ENCODE measurements around the gene LBP. TPM values are rescaled to one million over a fixed set of nuclear protein-coding genes. Genes with fewer than 3 reads are reported as not detected.
"Not testable (repeated sequence)": the region's sequence is repeated elsewhere in the genome, so short reads cannot be mapped to it uniquely, and the experiment has no call there.

The LBP gene
- total RNA-seq, 1 experiment from 2014 or later: 0.37 TPM

DNA sequence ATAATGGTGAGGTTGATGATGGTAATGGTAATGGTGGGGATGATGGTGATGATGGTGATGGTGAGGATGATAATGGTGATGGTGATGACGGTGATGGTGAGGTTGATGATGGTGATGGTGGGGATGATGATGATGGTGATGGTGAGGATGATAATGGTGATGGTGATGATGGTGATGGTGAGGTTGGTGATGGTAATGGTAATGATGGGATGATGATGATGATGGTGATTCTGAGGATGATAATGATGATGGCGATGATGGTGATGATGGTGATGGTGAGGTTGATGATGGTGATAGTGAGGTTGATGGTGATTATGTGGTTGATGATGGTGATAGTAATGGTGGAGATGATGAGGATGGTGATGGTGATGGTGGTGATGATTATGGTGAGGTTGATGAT, 32.6 kb upstream of the LBP start (continued):
- TF ChIP-seq, protein P1, sequence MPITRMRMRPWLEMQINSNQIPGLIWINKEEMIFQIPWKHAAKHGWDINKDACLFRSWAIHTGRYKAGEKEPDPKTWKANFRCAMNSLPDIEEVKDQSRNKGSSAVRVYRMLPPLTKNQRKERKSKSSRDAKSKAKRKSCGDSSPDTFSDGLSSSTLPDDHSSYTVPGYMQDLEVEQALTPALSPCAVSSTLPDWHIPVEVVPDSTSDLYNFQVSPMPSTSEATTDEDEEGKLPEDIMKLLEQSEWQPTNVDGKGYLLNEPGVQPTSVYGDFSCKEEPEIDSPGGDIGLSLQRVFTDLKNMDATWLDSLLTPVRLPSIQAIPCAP (CRISPR knock-in tag; IDR thresholded peaks at IDR 0.05): no peak
- TF ChIP-seq EMX1 (CRISPR knock-in tag; IDR thresholded peaks at IDR 0.05): no peak
- TF ChIP-seq, protein P2, sequence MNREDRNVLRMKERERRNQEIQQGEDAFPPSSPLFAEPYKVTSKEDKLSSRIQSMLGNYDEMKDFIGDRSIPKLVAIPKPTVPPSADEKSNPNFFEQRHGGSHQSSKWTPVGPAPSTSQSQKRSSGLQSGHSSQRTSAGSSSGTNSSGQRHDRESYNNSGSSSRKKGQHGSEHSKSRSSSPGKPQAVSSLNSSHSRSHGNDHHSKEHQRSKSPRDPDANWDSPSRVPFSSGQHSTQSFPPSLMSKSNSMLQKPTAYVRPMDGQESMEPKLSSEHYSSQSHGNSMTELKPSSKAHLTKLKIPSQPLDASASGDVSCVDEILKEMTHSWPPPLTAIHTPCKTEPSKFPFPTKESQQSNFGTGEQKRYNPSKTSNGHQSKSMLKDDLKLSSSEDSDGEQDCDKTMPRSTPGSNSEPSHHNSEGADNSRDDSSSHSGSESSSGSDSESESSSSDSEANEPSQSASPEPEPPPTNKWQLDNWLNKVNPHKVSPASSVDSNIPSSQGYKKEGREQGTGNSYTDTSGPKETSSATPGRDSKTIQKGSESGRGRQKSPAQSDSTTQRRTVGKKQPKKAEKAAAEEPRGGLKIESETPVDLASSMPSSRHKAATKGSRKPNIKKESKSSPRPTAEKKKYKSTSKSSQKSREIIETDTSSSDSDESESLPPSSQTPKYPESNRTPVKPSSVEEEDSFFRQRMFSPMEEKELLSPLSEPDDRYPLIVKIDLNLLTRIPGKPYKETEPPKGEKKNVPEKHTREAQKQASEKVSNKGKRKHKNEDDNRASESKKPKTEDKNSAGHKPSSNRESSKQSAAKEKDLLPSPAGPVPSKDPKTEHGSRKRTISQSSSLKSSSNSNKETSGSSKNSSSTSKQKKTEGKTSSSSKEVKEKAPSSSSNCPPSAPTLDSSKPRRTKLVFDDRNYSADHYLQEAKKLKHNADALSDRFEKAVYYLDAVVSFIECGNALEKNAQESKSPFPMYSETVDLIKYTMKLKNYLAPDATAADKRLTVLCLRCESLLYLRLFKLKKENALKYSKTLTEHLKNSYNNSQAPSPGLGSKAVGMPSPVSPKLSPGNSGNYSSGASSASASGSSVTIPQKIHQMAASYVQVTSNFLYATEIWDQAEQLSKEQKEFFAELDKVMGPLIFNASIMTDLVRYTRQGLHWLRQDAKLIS (CRISPR knock-in tag; IDR thresholded peaks at IDR 0.05; ENCODE audit: borderline replicate concordance): no peak

DNA sequence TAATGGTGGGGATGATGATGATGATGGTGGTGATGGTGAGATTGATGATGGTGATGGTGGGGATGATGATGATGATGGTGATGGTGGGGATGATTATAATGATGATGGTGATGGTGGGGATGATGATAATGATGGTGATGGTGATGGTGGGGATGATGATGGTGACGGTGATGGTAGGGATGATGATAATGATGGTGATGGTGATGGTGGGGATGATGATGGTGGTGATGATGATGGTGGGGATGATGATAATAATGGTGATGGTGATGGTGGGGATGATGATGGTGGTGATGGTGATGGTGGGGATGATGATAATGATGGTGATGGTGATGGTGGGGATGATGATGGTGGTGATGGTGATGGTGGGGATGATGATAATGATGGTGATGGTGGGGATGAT, 31.9 kb upstream of the LBP start:
- H3K36me3 Mint-ChIP-seq; H3K27ac Mint-ChIP-seq; POLR2A ChIA-PET; ATAC-seq; DNase-seq (ENCODE audit: low spot score); H3K4me3 Mint-ChIP-seq; H3K4me1 Mint-ChIP-seq; H3K9me3 Mint-ChIP-seq; CTCF ChIA-PET; H3K27me3 Mint-ChIP-seq (ENCODE audit: low read depth): not testable (repeated sequence)

DNA sequence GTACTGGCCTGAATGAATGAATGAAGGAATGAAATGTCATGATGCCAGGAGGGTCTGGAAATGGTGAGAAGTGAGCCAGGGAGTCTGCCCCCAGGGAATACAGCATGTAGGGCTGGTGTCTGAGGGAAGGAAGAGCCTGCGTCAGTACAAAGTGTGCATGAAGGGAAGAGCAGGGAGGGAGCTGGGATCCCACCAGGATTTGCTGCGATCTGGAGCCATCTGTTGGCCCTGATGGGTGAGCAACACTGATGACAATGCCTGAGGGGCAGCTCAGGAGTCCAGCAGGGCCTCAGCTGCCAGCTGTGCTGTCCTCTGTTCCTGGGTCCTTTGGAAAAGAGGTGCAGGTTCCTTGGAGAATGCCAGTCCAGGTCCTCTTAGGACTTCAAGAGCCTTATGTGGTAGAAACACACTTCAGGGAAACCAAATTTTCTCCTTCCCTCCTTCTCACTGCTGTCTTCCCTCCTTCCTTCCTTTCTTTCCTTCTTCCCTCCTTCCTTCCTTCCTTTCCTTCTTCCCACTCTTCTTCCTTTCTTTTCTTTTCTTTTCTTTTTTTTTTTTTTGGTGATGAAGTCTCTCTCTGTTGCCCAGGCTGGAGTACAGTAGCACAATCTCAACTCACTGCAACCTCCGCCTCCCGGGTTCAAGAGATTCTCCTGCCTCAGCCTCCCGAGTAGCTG, 30.9 kb upstream of the LBP start:
- ChIA-PET POLR2A (no interaction called here), CTCF (interaction anchor here (0.6 to 1.3 kb wide), 2 partner anchors 11 to 211 kb away, joined by 3 read pairs; no protein-coding TSS in a partner anchor)
- H3K27ac Mint-ChIP-seq: no peak overlapping the region
- ATAC-seq: no peak
- peaks cover 4% of the 10 kb centered on the region for H3K27me3 Mint-ChIP-seq (ENCODE audit: low read depth)
- no peaks in the 10 kb centered on the region for H3K9me3 Mint-ChIP-seq
- no peaks in the 10 kb centered on the region for H3K36me3 Mint-ChIP-seq
- DNase-seq (ENCODE audit: low spot score): no peak
- no peaks in the 10 kb centered on the region for H3K4me1 Mint-ChIP-seq
- TF ChIP-seq, protein P3, sequence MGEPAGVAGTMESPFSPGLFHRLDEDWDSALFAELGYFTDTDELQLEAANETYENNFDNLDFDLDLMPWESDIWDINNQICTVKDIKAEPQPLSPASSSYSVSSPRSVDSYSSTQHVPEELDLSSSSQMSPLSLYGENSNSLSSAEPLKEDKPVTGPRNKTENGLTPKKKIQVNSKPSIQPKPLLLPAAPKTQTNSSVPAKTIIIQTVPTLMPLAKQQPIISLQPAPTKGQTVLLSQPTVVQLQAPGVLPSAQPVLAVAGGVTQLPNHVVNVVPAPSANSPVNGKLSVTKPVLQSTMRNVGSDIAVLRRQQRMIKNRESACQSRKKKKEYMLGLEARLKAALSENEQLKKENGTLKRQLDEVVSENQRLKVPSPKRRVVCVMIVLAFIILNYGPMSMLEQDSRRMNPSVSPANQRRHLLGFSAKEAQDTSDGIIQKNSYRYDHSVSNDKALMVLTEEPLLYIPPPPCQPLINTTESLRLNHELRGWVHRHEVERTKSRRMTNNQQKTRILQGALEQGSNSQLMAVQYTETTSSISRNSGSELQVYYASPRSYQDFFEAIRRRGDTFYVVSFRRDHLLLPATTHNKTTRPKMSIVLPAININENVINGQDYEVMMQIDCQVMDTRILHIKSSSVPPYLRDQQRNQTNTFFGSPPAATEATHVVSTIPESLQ (CRISPR knock-in tag; IDR thresholded peaks at IDR 0.05): no peak
- TF ChIP-seq, protein P4, sequence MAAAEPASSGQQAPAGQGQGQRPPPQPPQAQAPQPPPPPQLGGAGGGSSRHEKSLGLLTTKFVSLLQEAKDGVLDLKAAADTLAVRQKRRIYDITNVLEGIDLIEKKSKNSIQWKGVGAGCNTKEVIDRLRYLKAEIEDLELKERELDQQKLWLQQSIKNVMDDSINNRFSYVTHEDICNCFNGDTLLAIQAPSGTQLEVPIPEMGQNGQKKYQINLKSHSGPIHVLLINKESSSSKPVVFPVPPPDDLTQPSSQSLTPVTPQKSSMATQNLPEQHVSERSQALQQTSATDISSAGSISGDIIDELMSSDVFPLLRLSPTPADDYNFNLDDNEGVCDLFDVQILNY (CRISPR knock-in tag; IDR thresholded peaks at IDR 0.05): no peak
- TF ChIP-seq, protein P5, sequence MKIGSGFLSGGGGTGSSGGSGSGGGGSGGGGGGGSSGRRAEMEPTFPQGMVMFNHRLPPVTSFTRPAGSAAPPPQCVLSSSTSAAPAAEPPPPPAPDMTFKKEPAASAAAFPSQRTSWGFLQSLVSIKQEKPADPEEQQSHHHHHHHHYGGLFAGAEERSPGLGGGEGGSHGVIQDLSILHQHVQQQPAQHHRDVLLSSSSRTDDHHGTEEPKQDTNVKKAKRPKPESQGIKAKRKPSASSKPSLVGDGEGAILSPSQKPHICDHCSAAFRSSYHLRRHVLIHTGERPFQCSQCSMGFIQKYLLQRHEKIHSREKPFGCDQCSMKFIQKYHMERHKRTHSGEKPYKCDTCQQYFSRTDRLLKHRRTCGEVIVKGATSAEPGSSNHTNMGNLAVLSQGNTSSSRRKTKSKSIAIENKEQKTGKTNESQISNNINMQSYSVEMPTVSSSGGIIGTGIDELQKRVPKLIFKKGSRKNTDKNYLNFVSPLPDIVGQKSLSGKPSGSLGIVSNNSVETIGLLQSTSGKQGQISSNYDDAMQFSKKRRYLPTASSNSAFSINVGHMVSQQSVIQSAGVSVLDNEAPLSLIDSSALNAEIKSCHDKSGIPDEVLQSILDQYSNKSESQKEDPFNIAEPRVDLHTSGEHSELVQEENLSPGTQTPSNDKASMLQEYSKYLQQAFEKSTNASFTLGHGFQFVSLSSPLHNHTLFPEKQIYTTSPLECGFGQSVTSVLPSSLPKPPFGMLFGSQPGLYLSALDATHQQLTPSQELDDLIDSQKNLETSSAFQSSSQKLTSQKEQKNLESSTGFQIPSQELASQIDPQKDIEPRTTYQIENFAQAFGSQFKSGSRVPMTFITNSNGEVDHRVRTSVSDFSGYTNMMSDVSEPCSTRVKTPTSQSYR (CRISPR knock-in tag; IDR thresholded peaks at IDR 0.05): no peak
- TF ChIP-seq, protein P1 (CRISPR knock-in tag; IDR thresholded peaks at IDR 0.05): no peak
- TF ChIP-seq TEAD4 (CRISPR knock-in tag; IDR thresholded peaks at IDR 0.05) (no peak), MXD4 (CRISPR knock-in tag; IDR thresholded peaks at IDR 0.05; ENCODE audit: borderline replicate concordance) (no peak), ZNF423 (CRISPR knock-in tag; IDR thresholded peaks at IDR 0.05) (no peak), NR3C1 (CRISPR knock-in tag; conservative IDR thresholded peaks at IDR 0.05; ENCODE audit: low read depth) (no peak), SP1 (CRISPR knock-in tag; conservative IDR thresholded peaks at IDR 0.05) (no peak), TP53 (CRISPR knock-in tag; IDR thresholded peaks at IDR 0.05) (no peak), ZNF317 (CRISPR knock-in tag; IDR thresholded peaks at IDR 0.05; ENCODE audit: borderline replicate concordance, low read depth) (no peak), SMAD4 (CRISPR knock-in tag; IDR thresholded peaks at IDR 0.05) (no peak), GABPB1 (CRISPR knock-in tag; IDR thresholded peaks at IDR 0.05) (no peak), EMX1 (CRISPR knock-in tag; IDR thresholded peaks at IDR 0.05) (no peak), CBFB (CRISPR knock-in tag; IDR thresholded peaks at IDR 0.05; ENCODE audit: low read depth) (no peak), SOX15 (CRISPR knock-in tag; IDR thresholded peaks at IDR 0.05) (no peak), ETV6 (CRISPR knock-in tag; IDR thresholded peaks at IDR 0.05) (no peak)
- TF ChIP-seq, protein P6, sequence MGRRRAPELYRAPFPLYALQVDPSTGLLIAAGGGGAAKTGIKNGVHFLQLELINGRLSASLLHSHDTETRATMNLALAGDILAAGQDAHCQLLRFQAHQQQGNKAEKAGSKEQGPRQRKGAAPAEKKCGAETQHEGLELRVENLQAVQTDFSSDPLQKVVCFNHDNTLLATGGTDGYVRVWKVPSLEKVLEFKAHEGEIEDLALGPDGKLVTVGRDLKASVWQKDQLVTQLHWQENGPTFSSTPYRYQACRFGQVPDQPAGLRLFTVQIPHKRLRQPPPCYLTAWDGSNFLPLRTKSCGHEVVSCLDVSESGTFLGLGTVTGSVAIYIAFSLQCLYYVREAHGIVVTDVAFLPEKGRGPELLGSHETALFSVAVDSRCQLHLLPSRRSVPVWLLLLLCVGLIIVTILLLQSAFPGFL (CRISPR knock-in tag; IDR thresholded peaks at IDR 0.05; ENCODE audit: borderline replicate concordance): no peak
- no peak overlapping the region for H3K4me3 Mint-ChIP-seq

Measured in WTC11 (cell line).